GM18873 (cell line): ENCODE data around the gene MFSD12.
"Not testable (repeated sequence)": the region's sequence is repeated elsewhere in the genome, so short reads cannot be mapped to it uniquely, and the experiment has no call there.

Source experiments
- ATAC-seq: cut with Tn5 transposase; IDR thresholded peaks from one replicate; pipeline ENCODE4 v1.9.1; 2021; ENCODE audit warnings: mild to moderate bottlenecking, moderate library complexity, moderate number of reproducible peaks; ENCODE audit not compliant: unreplicated experiment, low FRiP score

MFSD12 gene

DNA sequence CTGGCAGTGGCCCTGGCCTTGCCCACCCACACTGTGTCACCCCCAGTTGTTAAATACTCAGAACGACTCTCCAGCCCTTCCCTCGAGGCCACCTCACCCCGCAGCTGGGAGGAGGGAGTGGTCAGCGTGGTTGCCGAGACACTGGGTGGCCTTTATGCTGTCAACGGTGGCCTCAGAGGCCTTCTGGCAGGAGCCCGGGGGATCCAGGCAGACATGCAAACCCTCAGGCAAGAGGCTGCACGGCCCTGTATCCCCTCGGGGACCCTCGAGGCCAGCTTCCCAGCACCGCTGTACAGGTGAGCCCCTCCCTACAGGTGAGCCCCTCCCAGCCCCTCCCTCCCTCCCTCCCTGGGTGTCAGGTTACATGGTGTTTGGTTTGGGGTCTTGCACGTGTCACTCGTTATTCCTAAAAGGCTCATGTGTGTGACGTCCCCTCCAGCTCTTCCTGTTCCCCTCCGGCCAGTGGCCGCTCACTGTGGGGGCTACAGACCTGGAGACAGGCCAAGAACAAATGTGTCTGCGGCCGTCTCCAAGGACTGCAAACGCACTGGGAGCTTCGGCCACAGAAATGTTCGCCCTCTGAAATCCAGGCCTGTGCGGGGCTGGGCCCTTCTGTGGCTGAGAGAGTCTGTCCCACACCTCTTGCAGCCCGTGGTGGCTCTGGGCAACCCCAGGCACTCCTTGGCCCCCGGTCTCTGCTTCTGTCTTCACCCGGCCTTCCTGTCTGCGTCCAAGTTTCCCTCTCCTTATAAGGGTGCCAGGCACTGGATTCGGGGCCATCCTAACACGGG lies 18.2 kb downstream of the MFSD12 start, which contains the start of gene TEKTIP1:
Gene TEKTIP1 (plus strand): TSS at position 210 of the 791 bp plus-strand sequence. CDS start 4 bp downstream, at position 214.
- no peak for ATAC-seq

DNA sequence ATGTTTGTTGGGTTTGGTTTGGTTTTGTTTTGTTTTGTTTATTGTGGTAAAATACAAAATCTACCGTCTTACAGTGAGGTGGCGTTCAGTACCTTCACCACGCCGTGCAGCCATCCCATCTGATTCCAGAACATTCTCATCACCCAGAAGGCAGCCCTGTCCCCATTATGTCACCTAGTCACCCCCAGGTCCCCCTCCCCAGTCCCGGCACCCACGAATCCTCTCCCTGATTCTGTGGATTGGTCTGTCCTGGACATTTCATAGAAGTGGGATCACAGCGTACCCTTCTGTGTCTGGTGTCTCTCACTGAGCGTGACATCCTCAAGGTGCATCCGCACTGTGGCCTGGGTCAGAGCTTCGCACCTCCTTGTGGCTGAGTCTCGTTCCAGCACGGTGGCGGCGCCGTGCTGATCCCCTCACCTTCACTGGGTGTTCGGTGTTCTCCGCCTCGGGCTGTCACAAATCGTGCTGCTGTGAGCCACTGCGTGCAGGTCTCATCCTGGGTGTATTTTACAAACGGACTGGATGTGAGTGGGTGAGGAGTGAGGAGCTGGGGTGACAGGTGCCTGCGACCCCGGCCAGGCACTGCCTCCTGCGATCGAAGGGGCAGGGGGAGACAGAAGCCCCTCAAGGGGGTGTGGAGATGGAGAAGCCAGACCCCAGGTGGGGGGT lies 19.0 kb downstream of the MFSD12 start:
- no peak for ATAC-seq

DNA sequence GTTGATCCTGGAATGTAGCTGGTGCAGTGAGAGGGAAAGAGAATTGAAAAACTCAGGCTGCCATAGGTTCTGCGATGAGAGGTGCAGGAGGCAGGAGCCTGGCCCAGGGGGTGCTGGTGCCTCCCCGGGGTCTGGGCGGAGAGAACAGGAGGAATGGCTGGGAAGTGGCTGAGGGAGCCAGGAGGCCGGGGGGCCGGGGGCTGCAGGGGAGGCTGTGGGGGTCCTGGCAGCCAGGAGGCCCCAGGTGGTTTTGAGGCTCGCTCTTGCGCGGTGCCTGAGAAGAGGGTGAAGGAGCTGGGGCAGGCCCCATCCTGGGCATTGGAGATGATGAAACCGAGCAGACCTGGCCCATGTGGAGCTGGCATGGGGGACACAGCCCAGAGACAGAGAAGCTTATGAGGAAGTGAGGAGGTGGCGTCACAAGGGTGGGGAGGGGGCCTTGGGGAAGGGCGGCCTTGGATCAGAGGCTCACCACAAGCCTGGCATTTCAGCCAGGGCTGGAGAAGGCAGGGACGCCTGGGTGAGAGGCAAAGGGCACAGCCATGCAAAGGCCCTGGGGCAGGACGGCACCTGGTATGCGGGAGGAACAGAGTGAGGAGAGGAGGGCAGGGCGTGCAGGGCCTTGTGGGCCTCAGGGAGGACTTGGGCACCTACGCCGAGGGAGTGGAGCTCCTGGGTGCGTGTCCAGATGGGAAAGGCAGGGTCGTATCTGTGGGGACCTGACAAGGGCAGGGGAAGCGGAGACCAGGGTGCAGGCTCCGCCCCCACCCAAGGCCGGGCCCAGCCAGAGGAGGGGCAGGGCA lies 19.7 kb downstream of the MFSD12 start:
- no peak for ATAC-seq

DNA sequence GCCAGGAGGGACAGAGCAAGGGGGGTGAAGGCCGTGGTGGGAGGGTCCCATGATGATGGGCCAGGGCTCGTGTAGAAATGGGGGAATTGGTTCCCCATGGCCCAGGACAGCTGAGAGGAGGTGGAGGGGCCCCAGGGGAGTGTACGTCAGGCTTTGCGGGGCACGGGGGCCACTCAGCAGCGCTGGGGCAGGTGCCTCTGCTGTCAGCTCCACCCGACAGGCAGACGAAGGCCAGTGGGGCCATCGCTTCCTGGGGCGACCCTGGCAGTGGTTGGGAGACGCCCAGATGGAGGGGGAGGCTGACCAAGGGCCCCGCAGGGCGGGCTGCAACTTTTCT lies 20.3 kb downstream of the MFSD12 start:
- no peak for ATAC-seq

DNA sequence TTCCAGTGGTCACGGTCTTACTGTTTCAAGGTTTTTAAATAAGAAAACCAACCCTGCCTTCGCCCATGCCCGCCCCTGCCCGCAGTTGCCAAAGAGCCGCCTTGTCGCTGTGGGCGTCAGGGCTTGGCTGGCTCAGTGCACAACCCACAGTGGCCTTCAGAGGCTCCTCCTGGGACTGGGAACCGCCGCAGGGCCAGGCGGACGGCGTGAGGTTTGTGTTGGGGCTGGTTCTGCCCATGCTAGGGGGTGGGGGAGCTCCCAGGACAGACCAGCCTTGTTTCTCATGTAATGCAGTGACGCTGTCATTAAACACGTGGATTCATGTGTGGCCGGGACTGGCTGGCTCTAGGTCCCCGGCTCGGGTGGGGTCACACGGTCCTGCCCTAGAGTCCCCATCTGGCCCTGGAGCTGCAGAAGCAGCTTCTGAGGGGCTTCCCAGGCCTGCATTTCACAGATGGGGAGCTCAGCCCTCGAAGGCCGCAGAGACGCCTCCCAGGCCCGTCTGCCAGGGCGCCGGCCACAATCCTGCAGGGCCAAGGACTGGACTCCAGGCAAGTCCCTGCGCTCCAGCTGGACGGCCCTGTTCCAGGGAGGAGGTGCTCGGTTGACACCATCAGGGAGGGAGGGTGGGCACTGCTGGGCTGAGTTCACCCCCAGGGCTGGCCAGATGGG lies 20.8 kb downstream of the MFSD12 start:
- ATAC-seq, result no peak

DNA sequence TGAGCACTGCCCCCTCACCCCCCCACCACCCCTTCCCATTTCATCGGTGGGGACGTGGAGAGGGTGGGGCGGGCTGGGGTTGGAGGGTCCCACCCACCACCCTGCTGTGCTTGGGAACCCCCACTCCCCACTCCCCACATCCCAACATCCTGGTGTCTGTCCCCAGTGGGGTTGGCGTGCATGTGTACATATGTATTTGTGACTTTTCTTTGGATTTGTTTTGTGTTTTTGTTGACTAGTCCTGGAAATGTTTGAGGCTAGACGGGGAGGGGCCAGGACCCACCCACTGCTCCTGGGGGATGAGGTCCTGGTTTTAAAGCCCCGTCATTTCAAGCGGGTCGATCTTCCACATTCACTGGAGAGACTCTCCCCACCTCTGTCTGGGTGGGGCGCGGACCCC lies 21.4 kb downstream of the MFSD12 start:
- no peak for ATAC-seq

DNA sequence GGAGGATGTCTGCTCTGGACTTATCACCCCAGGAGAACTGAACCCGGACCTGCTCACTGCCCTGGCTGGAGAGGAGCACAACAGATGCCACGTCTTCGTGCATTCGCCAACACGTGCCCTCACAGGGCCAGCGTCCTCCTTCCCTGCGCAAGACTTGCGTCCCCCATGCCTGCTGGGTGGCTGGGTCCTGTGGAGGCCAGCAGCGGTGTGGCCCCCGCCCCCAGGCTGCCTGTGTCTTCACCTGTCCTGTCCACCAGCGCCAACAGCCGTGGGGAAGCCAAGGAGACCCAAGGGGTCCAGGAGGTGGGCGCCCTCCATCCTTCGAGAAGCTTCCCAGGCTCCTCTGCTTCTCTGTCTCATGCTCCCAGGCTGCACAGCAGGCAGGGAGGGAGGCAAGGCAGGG lies 21.8 kb downstream of the MFSD12 start:
- ATAC-seq, result no peak

DNA sequence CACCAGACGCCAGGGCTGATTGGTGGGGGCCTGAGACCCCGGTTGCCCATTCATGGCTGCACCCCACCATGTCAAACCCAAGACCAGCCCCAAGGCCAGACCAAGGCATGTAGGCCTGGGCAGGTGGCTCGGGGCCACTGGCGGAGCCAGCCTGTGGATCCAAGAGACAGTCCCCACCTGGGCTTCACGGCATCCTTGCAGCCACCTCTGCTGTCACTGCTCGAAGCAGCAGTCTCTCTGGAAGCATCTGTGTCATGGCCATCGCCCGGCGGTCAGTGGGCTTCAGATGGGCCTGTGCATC lies 22.2 kb downstream of the MFSD12 start:
- no peak for ATAC-seq

DNA sequence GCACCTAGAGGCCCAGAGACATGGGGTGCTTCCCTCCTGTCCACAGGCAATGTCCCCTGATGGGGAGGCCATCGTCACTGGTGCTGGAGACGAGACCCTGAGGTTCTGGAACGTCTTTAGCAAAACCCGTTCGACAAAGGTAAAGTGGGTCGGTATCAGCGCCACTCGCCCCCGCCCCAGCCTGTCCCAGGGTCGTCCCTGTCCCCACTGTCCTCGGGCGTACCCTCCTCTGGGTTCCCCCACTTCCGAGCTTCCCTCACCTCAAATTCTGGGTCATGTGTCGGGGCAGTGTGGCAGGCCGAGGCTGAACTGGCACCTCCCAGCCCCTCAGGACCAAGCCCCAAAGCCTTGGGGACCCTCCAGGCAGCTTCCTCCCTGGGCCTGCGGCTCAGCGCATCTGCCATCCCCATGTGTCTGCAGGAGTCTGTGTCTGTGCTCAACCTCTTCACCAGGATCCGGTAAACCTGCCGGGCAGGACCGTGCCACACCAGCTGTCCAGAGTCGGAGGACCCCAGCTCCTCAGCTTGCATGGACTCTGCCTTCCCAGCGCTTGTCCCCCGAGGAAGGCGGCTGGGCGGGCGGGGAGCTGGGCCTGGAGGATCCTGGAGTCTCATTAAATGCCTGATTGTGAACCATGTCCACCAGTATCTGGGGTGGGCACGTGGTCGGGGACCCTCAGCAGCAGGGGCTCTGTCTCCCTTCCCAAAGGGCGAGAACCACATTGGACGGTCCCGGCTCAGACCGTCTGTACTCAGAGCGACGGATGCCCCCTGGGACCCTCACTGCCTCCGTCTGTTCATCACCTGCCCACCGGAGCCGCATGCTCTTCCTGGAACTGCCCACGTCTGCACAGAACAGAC lies 22.8 kb downstream of the MFSD12 start:
- ATAC-seq, result no peak

DNA sequence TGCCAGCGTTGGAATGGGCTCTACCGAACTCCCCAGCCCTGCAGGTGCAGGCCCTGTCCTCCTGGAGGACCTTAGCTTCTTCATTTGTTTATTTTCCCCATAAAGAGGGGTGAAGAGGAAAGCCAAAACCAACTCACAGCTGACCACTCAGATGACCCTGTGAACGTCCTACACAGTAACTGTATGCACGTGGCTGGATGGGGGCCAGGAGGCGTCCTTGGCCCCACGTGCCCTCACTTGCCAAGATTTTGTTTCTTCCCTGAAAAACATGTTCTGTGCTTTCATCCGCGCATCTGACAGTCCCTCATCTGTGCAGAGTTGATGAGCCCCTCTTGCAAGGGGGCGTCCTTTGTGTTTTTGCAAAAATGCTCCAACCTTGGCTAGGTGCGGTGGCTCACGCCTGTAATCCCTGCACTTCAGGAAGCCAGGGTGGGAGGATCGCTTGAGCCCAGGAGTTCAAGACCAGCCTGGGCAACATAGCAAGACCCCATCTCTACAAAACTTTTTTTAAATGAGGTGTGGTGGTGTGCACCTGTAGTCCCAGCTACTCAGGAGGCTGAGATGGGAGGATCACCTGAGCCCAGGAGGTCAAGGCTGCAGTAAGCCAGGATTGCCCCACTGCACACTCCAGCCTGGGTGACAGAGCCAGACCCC lies 23.7 kb downstream of the MFSD12 start:
- ATAC-seq, result no peak

DNA sequence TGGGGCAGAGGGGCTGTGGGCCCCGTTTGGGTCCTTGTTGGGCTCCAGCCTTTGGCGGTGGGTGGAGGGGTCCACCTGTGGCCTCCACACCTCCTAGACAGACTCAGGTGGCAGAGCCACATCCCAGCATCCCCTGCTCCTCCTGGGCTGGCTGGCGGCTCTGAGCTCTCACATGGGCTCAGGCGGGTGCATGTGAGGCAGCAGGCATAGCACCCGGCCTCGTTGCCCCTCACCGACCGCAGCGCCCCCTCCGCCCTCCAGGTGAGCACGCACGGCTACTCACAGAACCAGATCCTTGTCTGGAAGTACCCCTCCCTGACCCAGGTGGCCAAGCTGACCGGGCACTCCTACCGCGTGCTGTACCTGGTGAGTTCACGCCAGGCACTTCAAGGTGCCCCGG lies 24.4 kb downstream of the MFSD12 start:
- ATAC-seq, result no peak

DNA sequence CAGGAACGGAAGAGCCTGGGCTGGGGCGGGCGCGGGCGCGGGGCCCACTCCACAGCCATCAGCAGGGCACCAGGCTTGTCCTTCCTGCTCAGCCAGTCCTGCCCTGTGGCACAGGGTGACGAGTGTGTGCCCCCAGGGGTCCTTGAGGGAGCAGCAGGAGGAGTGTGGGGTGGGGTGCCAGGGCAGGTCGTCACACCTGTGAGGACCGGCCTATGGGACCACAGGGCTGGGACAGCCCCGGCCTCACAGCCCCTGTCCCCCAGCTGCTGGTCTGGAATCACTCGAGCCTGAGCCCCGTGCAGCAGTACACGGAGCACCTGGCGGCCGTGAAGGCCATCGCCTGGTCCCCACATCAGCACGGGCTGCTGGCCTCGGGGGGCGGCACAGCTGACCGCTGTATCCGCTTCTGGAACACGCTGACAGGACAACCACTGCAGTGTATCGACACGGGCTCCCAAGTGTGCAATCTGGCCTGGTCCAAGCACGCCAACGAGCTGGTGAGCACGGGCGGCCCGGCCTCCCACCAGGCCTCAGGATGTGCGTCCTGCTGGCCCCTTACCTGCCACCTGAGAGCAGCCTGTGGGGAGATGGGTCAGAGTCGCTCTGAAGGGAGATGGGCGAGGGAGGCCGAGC lies 25.1 kb downstream of the MFSD12 start:
- ATAC-seq, result no peak

DNA sequence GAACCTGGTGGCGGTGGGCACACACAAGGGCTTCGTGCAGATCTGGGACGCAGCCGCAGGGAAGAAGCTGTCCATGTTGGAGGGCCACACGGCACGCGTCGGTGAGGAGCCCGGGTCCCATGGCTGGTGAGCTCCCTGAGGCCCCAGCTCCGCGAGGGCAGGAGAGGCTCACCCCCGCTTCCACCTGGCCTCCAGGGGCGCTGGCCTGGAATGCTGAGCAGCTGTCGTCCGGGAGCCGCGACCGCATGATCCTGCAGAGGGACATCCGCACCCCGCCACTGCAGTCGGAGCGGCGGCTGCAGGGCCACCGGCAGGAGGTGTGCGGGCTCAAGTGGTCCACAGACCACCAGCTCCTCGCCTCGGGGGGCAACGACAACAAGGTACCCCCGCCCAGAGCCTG lies 25.7 kb downstream of the MFSD12 start:
- no peak for ATAC-seq

DNA sequence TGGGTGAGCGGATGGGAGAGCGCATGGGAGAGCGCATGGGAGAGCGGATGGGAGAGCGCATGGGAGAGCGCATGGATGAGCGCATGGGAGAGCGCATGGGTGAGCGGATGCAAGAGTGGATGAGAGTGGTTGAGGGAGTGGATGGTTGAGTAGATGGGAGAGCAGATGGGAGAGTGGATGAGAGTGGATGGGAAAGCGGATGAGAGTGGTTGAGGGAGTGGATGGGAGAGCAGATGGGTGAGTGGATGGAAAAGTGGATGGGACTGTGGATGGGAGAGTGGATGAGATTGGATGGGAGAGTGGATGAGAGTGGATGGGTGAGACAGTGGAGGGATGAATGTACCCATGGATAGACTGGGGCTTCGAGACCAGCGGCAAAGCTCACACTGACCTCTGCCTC lies 27.0 kb downstream of the MFSD12 start:
- no peak for ATAC-seq

DNA sequence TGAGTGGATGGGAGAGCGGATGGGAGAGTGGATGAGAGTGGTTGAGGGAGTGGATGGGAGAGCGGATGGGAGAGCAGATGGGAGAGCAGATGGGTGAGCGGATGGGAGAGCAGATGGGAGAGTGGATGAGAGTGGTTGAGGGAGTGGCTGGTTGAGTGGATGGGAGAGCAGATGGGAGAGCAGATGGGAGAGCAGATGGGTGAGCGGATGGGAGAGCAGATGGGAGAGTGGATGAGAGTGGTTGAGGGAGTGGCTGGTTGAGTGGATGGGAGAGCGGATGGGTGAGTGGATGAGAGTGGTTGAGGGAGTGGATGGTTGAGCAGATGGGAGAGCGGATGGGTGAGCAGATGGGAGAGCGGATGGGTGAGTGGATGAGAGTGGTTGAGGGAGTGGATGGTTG lies 28.1 kb downstream of the MFSD12 start:
- not testable (repeated sequence) for ATAC-seq

DNA sequence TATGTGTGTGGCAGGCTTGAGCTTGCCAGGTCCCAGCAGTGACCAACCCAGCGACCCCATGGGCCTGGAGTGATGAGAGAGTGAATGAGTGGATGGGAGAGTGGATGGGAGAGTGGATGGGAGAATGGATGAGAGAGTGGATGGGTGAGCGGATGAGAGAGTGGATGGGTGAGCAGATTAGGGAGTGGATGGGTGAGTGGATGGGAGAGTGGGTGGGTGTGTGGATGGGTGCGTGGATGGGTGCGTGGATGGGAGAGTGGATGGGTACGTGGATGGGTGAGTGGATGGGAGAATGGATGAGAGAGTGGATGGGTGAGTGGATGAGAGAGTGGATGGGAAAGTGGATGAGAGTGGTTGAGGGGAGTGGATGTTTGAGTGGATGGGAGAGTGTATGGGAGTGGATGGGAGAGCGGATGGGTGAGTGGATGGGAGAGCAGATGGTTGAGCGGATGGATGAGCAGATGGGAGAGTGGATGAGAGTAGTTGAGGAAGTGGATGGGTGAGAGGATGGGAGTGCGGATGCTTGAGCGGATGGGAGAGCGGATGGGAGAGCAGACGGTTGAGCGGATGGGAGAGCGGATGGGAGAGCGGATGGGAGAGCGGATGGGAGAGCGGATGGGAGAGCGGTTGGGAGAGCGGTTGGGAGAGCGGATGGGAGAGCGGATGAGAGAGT lies 28.7 kb downstream of the MFSD12 start:
- ATAC-seq, result no peak

DNA sequence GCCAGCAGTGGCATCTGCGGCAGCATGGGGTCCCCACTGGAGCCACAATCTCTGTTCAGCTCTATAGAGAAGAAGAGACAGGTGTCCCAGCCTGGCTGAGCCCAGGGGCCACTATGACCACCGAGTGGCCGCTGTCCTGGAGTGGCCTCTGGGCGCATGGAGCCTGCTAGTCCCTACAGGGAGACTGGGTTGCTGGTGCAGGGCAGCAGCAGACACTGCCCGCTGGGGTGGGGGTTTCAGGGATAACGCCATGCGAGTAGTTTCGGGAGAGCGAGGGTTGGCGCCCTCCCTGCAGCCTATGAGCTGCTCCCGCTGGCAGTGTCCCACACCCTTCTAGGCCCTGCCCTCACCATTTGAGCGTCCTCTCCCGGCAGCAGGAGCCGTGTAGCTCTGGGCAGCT lies 29.3 kb downstream of the MFSD12 start:
- ATAC-seq, result no peak

DNA sequence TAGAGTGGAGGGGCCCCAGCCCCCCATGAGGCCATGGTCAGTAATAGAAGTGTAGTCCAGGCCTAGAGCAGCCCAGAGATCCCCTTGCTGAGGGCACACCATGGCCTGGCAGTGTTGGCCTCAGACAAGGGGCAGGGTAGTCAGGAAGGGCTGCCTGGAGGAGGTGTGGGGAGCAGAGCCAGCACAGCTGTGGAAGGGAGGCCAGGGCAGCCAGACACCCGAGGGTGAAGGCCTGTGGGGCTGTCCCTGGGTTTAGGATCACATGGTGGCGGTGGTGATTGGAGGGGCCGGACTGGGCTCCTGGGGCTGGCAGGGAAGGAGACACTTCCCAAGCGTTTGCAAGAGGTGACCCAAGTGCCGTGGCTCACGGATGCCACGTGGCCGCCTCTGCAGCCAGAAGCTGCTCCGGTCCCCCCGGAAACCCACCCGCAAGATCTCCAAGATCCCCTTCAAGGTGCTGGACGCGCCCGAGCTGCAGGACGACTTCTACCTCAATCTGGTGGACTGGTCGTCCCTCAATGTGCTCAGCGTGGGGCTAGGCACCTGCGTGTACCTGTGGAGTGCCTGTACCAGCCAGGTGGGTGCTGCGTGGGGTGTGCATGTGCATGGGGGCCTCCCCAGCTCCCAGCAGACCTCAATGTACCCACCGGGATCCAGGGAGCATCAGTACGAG lies 30.0 kb downstream of the MFSD12 start:
- no peak for ATAC-seq
